ENCODE measurements around the gene PPOX. TPM values are rescaled to one million over a fixed set of nuclear protein-coding genes. Genes with fewer than 3 reads are reported as not detected.

The PPOX gene
- 8.8 and 10.8 TPM in 2 replicates for total RNA-seq

DNA sequence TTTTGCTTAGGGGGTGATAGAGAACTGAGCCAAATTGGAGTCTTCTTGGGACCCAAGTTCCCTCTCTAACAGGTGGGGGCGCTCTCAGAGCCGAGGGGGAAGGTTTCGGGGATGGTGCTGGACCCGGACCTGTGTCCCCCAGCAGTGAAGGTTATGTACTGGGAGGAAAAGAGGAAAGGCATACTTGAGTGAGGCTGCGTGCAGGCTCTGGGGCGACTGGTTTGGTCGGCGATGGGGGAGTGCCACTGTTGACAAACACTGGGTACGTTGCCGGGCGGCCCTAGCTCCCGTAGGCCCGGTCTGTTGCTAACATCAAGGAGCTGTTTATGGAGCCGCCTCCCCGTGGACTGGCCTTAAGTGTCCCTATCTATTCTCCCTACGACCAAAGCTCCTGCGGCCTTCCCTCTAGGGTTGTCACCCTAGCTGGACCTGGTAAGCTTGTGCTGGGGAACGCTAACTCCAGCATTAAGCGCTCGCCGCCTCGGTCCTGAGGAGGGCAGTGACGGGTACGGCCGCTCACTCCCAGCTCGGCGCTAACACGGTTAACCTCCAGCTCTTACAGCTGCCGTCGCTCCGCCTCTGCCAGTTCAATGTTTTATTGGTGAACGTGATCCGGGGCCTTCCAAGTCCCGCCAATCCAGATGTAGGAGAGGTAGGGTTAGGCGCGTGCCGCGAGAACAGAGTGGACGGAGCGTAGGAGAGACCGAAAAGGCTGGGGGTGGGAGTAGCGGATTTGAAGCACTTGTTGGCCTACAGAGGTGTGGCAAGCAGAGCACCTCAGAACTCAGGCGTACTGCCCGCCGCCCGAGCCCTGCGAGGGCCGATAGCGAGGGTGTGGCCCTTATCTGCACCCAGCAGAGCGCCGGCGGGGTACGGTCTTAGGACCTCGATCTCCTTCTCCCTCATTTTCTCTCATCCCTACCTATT is at the start of gene PPOX:
PPOX (plus strand) TSS at position 685 of the 927 bp plus-strand sequence. CDS start 422 bp downstream, outside the sequence.

DNA sequence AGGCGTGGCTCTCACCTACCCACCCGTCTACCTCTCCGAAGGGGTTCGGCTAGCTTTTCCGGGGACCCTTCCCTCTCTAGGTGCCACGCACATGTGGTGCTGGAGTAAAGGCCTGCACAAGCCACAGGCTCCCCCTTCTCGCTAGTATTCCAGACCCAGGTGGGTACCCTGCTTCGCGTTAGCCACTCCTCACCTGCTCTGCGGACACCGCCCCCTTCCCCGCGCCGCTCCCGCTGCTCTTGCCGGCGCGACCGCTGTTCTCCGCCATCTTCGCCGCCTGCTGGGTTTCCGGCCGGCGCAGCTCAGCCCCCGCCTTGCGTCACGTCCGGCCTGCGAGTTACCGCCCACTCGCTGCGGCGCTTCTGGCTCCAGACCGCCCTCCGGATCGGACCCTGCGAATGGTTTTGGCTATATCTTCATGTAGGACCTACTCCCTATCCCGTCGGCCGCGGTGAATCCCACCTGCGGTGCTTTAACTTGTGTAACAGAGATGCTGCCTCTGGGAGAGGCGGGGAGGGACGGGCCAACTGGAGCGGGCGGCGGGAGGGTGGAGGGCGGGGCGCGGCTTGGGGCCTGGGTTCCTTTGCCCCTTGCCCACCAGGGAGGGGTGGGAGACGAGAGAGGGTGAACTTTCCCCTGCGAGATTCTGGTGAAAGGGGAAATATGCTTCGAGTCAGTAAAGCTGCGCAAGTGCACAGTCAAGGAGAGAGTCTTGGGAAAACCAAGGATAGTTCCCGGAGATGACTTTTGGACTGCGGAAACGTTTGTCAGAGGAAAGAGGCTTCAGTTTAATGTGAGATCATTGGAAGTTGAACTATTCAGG is 48.3 kb upstream of the PPOX start, which contains the start of the genes NIT1 and PFDN2:
NIT1 (plus strand) TSS at position 347 of the 823 bp plus-strand sequence; CDS start at position 419, 72 bp downstream.
PFDN2 (minus strand) TSS at position 279 of the 823 bp plus-strand sequence; CDS start at position 268, 11 bp downstream.

DNA sequence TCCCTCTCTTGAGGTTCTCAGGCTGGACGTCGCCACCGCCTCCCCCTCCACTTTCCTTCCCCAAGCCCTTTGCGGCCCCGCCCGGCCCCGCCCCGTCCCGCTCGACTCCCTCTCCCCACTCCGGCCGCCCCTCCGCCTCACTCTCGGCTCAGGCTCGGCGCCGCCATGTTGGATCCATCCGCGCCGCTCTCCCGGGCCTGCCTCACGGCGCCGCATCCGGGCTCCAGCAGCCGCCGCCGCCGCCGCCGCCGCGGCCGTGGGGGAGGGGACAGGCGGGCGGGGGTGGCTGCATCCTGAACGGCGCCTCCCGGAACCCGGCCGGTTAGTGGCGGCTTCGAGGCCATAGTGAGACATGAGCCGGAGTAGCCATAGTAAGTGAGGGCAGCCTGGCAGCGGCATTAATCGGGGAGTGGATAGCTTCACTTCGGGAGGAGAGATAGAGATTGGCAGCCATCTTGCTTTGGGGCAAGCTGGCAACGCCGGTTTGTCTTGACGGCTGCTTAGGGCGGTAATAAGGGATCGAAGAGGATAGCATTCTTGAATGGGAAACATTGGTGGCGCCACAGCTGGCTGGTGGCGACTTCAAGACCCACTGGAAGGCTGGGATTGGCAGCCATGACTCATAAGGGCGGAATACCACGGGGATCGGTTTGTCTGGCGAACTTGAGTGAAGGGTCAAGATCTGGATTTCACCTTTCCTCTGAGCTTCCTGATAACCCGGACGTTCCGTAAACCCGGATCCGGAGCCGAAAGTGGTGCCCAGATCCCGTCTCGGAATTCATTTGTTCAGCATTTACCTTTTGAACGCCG is 33.6 kb upstream of the PPOX start, which contains the start of gene DEDD:
DEDD (minus strand) TSS at position 258 of the 810 bp plus-strand sequence. CDS start 8,205 bp downstream, outside the sequence.

DNA sequence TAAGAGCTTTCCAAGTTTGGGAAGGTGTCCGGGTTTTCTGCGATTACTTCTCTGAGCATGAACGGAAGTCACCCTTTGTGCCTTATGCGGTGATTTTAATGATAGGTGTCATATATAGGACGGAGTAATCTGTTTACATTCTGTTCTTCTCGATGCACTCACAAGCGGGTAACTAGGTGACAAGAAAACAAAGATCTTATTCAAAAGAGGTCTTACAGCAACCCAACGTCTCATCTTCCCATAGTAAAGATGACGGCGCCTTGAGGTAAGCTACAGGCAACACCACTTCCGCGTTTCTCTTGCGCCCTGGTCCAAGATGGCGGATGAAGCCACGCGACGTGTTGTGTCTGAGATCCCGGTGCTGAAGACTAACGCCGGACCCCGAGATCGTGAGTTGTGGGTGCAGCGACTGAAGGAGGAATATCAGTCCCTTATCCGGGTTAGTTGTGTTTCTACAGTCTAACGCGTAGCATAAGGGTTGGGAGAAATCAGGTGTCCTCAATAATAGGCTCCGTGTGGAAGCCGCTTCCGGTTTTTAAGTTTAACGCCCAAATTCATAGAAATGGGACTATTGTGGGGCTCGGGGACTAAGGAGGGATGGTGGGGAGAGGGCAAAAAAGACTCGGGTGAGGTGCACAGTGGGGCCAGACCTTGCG is 12.4 kb upstream of the PPOX start, which contains the start of gene UFC1:
UFC1 (plus strand) TSS at position 297 of the 656 bp plus-strand sequence; CDS start at position 317, 20 bp downstream.

DNA sequence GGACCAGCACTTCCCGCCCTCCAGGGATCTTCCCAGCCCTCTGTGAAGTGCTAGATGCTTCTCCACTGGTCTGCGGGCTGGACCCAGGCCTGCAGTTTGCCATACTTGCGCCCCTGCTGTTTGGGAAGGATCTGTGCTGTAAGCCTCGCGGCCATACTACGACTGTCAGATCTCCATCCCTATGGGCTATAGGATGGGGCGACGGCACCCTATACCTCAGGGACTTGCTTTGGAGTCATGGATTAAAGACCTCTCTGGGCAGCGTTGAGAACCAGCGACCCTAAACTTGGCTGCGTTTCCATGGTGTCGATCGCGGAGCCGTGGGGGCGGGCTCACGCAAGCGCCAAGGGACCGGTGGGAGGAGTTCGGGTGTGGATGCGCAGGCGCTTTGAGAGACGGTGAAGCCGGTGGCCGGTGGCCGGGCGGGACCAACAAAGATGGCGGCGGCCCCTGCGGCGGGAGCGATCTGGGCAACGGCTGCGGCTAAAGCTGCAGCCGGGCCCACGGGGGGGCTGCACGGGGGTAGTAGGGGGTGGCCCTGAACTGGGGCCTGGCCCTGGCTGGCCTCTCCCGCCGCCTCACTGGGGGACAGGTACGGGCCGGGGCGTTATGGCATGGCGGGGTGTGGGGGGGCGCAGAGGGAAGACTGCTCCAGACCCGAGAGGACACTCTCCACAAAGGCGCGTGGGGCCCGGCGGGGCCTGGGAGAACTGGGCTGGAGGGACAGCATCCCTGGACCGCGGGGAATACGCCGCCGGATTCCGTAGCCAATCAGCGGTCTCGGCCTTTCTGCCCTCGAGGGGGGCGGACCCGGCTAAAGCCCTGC is 6.9 kb upstream of the PPOX start, which contains the start of gene USP21:
USP21 (plus strand) TSS at position 414 of the 826 bp plus-strand sequence. CDS start 1,141 bp downstream, outside the sequence.

DNA sequence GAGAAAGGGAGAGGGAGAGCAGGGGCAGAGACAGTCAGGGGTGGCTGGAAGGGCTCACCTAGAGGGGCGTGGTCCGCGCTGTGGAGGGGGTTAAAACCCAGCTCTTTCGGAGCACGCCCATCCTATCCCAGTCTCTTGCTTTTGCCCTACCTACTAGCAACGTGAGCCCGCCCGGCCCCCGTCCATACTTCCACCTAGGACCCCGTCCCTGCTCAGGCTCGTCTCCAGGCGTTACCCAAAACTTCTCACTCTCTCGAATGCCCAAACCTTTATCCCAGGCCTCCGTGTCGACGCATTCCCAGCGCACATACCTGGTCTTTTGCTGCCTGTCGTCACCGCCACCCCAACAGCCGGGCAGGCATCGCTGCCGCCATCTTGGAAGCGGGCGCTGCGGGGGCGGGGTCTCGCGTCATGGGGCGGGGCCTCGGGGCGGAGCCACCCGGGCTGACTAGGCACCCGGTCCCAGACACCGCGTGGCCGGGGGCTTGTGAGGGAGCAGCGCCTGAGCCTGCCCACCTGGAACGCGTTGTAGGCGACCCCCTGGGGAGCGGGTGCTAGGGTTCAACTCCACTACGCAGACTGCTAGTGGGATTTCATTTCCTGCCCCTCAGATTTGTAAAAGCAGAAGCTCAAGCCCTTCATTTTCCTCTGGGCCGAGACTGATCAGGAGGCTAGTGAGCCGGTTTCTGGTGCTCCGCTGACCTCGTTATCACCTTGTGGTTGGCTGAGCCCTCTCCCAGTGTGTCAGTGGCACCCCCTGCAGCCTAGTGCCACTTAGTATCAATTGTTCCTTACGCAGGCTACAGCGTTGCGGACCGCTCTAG is 11.1 kb downstream of the PPOX start, which contains the start of gene B4GALT3:
B4GALT3 (minus strand) TSS at position 396 of the 824 bp plus-strand sequence. CDS start 1,447 bp downstream, outside the sequence.

DNA sequence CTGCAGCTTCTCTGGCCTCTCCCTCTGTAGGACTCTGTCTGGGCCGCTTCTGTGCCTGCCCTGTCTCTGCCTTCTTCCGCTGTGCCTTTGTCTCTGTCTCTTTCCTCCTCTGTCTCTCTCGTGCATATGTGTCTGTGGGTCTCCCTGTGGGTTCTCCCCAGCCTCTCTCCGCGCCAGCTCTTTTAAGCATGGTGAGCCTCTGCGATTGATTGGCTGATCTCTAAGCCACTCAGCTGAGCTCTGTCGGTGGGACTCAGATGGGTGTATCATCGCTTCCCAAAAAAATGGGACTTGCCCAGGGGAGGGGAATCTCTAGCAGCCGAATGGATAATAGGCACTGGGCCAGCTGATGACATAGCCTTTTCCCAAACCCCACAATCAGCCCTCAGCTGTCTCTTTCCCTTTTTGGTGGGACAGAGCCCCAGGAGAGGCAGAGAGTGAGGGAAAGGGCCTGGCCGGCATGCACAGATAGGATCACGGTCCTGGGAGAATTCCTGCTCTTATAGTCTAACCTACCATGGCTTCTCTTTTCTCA is 32.7 kb downstream of the PPOX start, which contains the start of gene ADAMTS4:
ADAMTS4 (minus strand) TSS at position 158 of the 535 bp plus-strand sequence. CDS start 427 bp downstream, outside the sequence.

DNA sequence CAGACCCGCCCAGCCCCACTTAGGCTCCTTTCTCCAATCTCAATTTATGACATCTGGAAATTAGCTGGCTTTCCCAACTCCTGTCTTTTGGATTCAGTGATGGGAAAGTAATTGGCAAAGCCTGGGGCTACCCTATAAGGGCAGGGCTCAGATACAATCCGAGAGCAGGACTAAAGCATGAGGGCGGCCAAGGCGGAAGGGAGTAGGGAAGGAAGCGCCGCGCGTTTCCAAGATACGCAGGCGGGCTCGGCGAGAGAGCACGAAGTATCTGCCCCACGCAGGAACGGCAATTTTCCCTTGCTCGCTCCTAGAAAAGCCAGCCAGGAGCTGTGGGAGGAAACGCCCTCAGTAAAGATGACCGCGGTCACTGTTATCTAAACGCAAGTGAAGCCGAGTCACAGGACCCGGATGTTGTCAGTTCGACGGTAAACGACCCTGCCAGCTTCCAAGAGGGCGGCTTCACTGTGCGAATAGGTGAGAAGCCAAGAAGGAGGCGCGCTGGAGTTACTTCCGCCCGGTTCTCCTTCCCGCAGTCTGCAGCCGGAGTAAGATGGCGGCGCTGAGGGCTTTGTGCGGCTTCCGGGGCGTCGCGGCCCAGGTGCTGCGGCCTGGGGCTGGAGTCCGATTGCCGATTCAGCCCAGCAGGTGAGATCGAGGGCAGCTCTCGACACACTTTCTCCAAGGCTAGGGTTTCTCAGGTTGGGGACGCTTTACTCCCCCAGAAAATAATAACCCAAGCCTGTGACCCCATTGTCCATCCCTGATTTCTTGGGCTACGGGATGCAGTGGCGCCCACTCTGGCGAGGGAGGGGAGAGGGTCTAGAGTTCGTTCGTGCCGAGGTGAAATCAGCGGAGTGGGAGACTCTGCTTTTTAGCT is 35.8 kb downstream of the PPOX start, which contains the start of gene NDUFS2:
NDUFS2 (plus strand) TSS at position 532 of the 877 bp plus-strand sequence; CDS start at position 551, 19 bp downstream.

DNA sequence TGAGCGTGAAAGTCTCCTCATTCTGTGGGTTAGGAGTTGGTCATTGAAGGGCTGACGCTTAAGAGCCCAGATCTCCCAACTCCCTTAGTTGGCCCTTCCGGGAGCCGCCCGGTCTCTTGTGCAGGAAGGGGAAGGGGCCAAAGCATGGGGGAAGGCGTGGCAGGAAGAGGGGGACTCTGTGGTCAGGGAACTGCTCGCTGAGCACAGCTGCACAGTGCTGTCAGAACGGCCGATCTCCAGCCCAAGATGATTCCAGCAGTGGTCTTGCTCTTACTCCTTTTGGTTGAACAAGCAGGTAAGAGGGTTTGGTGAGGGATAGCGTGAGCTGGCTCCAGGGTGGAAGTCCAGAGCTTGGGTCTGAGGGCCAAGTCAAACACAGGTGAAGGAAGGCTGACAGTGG is 48.9 kb downstream of the PPOX start, which contains the start of gene FCER1G:
FCER1G (plus strand) TSS at position 220 of the 400 bp plus-strand sequence; CDS start at position 247, 27 bp downstream.

Small RNAs within 50 kb of the gene (small RNA-seq; reads per million reads assigned to genes)
- gene RF01225 = not detected

Other genes starting within 250 kb of the PPOX start
- gene ITLN2, start 211.6 kb upstream of the PPOX start, total RNA-seq = not detected in 2 replicates
- under 0.01 and 0.20 TPM in 2 replicates for gene F11R, start 145.3 kb upstream of the PPOX start, total RNA-seq
- gene TSTD1, start 127.5 kb upstream of the PPOX start, total RNA-seq = 0.39 and 0.73 TPM in 2 replicates
- 43.7 and 44.0 TPM in 2 replicates for gene USF1, start 120.4 kb upstream of the PPOX start, total RNA-seq
- gene ARHGAP30, start 96.5 kb upstream of the PPOX start, total RNA-seq = not detected in 2 replicates
- gene NECTIN4, start 76.9 kb upstream of the PPOX start, total RNA-seq = 0.20 TPM in 1 of 2 replicates, not detected in the other
- gene KLHDC9, start 68.1 kb upstream of the PPOX start, total RNA-seq = 0.20 and 0.73 TPM in 2 replicates
- gene PFDN2, start 48.4 kb upstream of the PPOX start, total RNA-seq = 16.0 and 25.4 TPM in 2 replicates
- gene NIT1, start 48.3 kb upstream of the PPOX start, total RNA-seq = 17.3 and 19.5 TPM in 2 replicates
- gene DEDD, start 33.8 kb upstream of the PPOX start, total RNA-seq = 23.3 and 27.2 TPM in 2 replicates
- 42.8 and 63.6 TPM in 2 replicates for gene UFC1, start 12.4 kb upstream of the PPOX start, total RNA-seq
- 8.1 and 8.6 TPM in 2 replicates for gene USP21, start 6.9 kb upstream of the PPOX start, total RNA-seq
- 12.1 and 20.3 TPM in 2 replicates for gene B4GALT3, start 11.1 kb downstream of the PPOX start, total RNA-seq
- gene ADAMTS4, start 32.6 kb downstream of the PPOX start, total RNA-seq = 1.8 and 2.9 TPM in 2 replicates
- gene NDUFS2, start 35.9 kb downstream of the PPOX start, total RNA-seq = 98.5 and 108 TPM in 2 replicates
- gene FCER1G, start 48.9 kb downstream of the PPOX start, total RNA-seq = 0.59 TPM in 1 of 2 replicates, not detected in the other
- gene APOA2, start 57.2 kb downstream of the PPOX start, total RNA-seq = not detected in 2 replicates
- 8.5 and 10.4 TPM in 2 replicates for gene TOMM40L, start 59.6 kb downstream of the PPOX start, total RNA-seq
- gene NR1I3, start 71.8 kb downstream of the PPOX start, total RNA-seq = not detected in 2 replicates
- gene PCP4L1, start 92.3 kb downstream of the PPOX start, total RNA-seq = not detected in 2 replicates
- 1.8 and 2.9 TPM in 2 replicates for gene MPZ, start 143.5 kb downstream of the PPOX start, total RNA-seq
- gene SDHC, start 148.0 kb downstream of the PPOX start, total RNA-seq = 23.7 and 27.2 TPM in 2 replicates
- not detected in 2 replicates for gene CFAP126, start 201.4 kb downstream of the PPOX start, total RNA-seq